Stimulated activated CD4-positive, alpha-beta T cell treated with anti-CD3 and anti-CD28 coated beads, Interleukin-4, amount 100 ng/mL, for 48 hours (primary cell): ENCODE measurements around the gene RASIP1.

Source experiments
- DNase-seq, 2 donors: peaks; one replicate each; pipeline ENCODE4 v3.0.0-alpha.2; 2020; ENCODE audit warnings: low read depth in 2 of 2

RASIP1 gene

GRCh38 chr19:48674921-48675824 is 65.2 kb downstream of the RASIP1 start:
- peak; percentile 61 to 65 for DNase-seq

GRCh38 chr19:48674216-48674809 is 66.1 kb downstream of the RASIP1 start:
- DNase-seq: no peak

GRCh38 chr19:48673436-48674100 is 66.8 kb downstream of the RASIP1 start:
- DNase-seq: no peak

DNA sequence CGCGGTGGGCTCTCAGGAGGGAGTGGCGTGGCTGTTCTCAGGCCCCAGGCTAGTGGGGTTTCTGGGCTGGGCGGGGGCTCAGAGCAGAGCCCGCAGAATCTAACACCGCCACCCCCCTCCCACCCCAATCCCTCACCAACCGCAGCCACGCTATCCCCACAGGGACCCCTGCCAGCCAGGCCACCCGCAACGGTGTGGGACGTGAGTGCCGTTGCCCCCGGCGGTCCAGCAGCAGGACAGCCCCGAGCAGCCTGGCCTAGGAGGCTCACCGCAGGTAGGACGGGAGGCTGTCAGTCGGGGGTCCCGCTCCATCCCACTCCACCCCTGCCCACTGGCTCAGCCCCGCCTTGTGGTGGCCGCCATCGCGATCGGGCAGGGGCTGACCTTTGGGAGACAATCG is 67.4 kb downstream of the RASIP1 start, which contains the start of gene NTN5:
Gene NTN5 (minus strand): TSS at position 24 of the 400 bp plus-strand sequence. CDS start 2,031 bp downstream, outside the sequence.
- DNase-seq: no peak

DNA sequence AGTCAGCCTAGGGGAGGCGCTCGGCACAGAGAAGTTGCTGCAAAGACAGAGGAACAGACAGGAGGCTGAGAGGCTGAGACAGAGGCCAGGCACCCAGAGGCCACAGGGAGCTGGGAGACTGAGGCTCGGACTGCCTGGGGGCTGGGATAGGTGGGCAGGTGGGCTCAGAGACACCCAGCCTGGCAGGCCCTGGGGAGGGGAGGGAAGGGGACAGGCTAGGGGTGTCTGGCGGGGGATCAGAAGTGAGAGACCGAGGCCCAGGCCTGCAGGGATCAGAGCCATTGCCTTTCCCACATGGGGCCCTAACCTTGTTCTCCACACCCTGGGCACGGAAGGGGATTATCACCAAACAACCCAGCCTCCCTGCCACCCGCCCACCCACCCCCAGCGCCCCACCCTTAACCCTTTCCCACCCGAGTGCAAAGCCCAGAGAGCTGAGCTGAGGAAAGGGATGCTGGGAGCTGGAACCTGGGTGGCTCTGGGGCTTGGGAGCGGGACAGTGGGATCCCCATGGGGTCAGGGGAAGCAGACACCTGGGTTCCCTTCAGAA is 68.9 kb downstream of the RASIP1 start:
- no peak for DNase-seq

DNA sequence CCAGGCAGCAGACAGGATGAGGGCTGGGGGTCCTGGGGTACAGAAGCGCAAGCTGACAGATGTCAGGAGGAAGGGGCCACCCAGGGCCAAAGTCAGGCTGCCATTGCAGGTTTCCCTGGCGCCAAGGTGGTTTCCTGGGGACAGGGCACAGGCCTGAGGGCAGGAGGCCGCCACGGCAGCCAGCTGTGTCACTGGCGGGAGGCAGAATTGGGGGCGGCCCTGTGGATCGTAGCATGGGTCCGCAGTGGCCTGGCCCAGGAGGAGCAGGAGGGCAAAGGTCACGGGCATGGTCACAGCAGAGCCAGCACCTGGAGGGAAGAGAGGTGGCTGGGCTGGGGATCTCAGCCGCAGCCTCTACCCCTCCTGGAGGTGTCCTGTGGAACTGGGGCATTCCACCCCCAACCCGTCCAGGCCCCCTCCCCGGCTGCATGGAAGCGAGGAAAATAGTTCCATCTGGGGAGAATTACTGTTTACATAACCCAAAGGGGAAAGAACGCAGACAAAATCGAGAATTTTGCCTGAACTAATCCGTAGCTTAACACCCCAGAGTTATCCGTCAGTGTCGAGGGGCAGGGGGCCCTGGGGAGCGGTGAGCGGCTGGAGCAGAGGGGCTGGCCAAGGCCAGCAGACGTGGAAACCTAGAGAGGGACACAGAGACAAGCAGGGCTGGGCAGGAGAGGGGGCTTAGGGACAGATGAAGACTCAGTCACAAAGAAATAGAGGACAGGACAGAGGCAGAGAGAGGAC is 69.5 kb downstream of the RASIP1 start:
- DNase-seq: no peak
